Measurements from ENCODE around the gene MYO1E. TPM values are rescaled to one million over a fixed set of nuclear protein-coding genes. Genes with fewer than 3 reads are reported as not detected.
"Not testable (repeated sequence)": the region's sequence is repeated elsewhere in the genome, so short reads cannot be mapped to it uniquely, and the experiment has no call there.

MYO1E gene
- total RNA-seq, 1 donor, result 93.5 TPM

DNA sequence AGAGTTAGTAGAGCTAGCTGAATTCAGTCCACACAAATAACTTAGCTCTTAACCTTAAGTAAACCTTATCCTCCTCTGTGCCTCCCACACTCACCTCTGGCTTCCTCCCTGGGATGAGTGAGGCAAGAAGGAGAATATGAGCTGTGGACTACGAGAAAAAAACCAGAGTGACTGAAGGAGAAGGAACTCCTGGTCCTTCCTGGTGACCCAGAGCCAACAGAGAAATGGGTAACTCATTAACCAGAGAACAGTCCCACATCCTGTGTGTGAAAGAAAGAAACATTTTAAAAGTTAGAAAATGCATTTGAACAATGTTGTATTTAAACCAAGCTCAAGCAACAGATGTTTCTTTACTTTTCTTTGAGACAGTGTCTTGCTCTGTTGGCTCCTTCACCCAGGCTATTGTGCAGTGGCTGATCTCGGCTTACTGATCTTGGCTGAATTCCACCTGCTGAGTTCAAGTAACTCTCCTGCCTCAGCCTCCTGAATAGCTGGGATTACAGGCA lies 37.8 kb upstream of the MYO1E start:
- H3K4me3 ChIP-seq (ENCODE audit: low read depth, low read length), result no peak overlapping the region
- peak; percentile 16 for DNase-seq (ENCODE audit: low read depth)
- TF ChIP-seq, protein P1, sequence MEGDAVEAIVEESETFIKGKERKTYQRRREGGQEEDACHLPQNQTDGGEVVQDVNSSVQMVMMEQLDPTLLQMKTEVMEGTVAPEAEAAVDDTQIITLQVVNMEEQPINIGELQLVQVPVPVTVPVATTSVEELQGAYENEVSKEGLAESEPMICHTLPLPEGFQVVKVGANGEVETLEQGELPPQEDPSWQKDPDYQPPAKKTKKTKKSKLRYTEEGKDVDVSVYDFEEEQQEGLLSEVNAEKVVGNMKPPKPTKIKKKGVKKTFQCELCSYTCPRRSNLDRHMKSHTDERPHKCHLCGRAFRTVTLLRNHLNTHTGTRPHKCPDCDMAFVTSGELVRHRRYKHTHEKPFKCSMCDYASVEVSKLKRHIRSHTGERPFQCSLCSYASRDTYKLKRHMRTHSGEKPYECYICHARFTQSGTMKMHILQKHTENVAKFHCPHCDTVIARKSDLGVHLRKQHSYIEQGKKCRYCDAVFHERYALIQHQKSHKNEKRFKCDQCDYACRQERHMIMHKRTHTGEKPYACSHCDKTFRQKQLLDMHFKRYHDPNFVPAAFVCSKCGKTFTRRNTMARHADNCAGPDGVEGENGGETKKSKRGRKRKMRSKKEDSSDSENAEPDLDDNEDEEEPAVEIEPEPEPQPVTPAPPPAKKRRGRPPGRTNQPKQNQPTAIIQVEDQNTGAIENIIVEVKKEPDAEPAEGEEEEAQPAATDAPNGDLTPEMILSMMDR (IDR thresholded peaks at IDR 0.05; ENCODE audit: insufficient read depth, low read length), result no peak

DNA sequence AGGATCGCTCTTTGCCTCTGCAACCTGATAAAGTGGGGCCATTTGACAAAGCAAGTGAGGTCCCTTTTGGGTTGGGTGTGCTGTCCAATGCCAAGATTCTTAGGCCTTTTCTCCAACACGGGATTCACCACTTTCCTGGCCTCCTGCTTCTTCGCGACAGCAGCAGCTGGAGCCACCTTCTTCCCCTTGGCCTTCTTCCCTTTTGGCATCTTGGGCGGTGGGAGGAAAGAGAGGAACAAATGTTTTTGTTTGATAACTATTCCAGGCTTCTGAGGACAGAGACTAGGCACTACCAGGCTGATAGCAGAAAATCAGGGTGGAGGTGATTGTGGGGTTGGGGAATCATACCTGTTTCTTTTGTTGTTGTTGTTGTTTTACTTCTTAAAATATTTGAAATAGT lies 35.3 kb upstream of the MYO1E start:
- no peak for DNase-seq (ENCODE audit: low read depth)
- no peak overlapping the region for H3K4me3 ChIP-seq (ENCODE audit: low read depth, low read length)
- TF ChIP-seq, protein P1 (IDR thresholded peaks at IDR 0.05; ENCODE audit: insufficient read depth, low read length), result no peak

DNA sequence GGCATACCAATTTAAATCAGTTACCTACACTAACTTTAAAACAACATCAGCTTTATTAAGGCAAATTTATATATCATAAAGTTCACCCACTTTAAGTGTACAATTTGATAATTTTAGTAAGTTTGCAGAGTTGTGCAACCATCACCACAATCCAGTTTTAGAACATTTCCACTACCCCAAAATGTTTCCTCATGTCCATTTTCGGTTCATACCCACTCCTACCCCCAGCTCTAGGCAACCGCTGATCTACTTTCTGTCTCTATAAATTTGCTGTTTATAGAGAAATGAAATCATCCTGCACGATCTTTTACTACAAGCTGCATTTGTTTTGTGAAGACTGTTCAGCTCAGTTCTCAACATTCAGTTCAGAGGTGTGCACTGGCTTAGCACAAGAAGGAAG lies 33.8 kb upstream of the MYO1E start:
- TF ChIP-seq, protein P1 (IDR thresholded peaks at IDR 0.05; ENCODE audit: insufficient read depth, low read length), result no peak
- H3K4me3 ChIP-seq (ENCODE audit: low read depth, low read length), result no peak overlapping the region
- DNase-seq (ENCODE audit: low read depth), result no peak

DNA sequence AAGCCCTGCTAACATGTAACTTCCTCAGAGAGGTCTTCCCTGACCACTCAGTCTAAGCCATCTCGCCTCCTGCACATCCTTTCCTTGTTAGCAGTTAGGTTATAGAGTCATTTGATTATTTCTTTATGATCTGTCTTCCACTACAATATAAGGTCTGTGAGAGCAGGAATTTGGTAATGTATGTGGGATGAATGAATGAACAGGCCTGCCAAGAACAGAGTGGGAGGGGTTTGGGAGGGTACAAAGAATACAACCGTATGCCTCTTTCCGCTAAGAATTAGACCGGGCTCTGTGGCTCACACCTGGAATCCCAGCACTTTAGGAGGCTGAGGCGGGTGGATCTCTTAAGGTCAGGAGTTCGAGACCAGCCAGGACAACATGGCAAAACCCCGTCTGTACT lies 32.4 kb upstream of the MYO1E start:
- TF ChIP-seq, protein P1 (IDR thresholded peaks at IDR 0.05; ENCODE audit: insufficient read depth, low read length), result no peak
- no peak for DNase-seq (ENCODE audit: low read depth)
- H3K4me3 ChIP-seq (ENCODE audit: low read depth, low read length), result no peak overlapping the region

DNA sequence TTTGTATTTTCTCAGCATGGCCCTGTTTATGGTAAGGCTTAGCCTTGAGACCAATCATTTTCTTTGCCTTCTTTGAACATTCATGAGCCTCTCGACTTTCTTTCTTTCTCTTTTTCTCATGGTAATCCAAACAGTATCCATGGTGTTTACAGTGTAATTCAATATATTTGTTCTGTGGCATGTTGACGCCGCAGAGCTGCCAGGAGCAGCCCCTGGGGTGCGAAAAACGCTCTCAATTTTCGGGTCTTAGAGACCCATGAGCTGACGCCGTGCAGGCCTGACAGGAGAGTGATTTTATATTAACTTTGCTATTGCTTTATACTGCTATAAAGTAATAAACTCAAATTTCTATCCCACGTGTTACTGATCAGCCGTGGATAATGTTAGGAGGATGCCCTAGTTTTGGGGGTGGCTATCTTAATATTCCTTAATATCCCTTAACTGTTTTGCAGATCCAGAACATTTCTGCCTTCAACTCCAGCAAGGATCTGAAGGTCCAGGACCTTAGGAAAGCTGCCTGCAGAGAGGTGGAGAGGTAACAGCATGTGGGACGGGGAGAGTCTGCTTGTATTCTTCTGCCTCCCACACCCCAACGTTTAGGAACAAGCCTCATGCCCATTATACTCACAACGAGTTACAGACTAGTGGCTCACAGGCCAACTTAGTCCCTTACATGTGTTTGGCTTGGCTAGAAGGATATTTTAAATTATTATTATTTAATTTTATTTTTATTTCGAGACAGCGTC lies 29.3 kb upstream of the MYO1E start:
- TF ChIP-seq, protein P1 (IDR thresholded peaks at IDR 0.05; ENCODE audit: insufficient read depth, low read length), result no peak
- DNase-seq (ENCODE audit: low read depth), result no peak
- H3K4me3 ChIP-seq (ENCODE audit: low read depth, low read length), result no peak overlapping the region

DNA sequence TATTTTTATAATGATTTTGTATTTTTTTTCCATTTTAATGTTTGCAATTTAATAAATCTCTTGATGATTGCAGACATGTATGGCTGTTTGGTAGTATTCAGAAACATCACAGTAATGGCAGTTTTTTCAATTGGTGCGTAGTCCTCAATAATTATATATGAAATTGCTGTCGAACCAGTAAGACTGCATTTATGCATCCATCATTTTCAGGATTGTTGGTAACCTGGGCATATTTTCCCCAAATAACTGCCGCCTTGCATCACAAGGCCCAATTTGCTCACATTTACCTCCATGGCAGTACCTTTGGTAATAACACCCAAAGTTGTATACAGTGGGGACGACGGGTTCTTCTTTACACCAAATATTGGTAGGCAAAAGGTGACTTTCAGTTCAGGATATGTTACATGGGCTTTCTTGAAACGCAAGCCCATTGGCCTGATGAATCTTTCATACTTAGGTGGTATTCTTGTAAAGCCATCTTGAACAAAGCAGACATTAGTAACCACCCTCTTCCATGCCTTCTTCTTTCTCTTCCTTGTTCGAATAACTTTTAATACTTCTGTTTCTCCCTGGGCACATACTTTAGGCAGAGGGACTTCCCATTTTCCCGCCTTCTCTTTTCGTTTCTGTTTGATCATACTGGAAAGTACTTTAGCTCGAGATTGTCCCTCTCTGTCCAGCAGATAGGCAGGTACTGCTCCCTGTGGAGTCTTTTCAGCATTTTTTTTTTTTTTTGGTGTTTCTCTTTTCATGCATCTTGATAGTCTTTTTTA lies 28.6 kb upstream of the MYO1E start:
- H3K4me3 ChIP-seq (ENCODE audit: low read depth, low read length); DNase-seq (ENCODE audit: low read depth): not testable (repeated sequence)

DNA sequence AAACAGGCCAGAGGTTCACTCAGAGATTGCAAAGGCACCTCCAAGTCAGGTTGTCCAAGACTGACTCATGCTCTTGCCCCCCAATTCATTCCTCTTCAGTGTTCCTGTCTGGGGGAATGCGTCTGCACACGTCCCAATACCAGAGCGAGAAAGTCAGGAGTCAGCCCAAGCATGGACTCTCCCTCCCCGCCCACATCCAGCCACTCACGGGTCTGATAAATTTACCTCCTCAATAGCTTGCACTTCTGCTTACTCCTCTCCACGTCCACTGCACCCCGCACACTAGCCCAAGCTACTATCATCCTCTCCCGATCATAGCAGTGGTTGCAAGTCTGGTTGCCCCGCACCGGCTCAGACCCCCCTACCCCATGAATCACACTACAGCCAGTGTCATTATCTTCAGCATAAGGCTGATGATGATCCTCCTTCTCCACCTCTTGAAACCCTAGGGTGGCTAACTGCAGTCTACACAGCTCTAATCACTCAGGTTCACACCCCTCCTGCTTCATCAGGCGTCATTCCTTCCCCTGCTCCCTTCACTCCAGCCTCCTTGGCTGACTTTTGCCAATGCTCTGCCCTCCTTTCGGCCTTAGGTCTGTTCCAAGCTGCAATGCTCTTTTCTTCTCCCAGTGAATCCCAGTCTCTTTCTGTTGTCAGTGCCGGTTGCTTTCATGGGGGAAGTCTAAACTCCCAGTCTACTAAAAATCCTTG lies 27.6 kb upstream of the MYO1E start:
- no peak overlapping the region for H3K4me3 ChIP-seq (ENCODE audit: low read depth, low read length)
- DNase-seq (ENCODE audit: low read depth), result no peak
- TF ChIP-seq, protein P1 (IDR thresholded peaks at IDR 0.05; ENCODE audit: insufficient read depth, low read length), result no peak

Data from fibroblast of the aortic adventitia (primary cell).